GM12892 (cell line): ENCODE results near the gene SLC17A2.

Source experiments
- POLR2A ChIP-seq: IDR thresholded peaks from 2 replicates; pipeline ENCODE4 v1.6.1; 2011; ENCODE audit warnings: low read depth, low read length, control low read depth
- POLR2AphosphoS5 ChIP-seq: IDR thresholded peaks from 2 replicates; pipeline ENCODE4 v1.6.1; 2011; ENCODE audit warnings: low read depth, low read length, control low read depth
- TAF1 ChIP-seq: IDR thresholded peaks from 2 replicates; pipeline ENCODE4 v1.6.1; 2011; ENCODE audit warnings: low read depth, mild to moderate bottlenecking, control low read depth, low read length, borderline replicate concordance

DNA sequence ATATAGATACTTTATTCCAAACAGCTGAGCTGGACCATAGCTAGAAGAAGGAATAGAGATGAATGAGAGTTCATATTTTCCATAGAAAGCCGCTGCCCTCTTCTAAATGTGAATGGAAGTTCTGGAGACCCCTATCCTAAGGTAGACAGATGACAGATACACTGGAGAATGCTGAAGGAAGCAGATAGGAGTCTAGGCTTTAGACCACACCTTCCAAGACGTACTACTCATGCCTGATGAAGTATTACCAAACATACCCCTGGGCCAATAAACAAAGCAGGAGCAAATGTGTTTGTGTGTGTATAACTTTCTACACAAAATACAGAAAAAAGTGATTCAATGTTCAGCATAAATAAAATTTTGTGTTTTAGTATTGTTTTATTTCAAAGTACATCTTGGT, 9.1 kb upstream of the SLC17A2 start:
- no peak for TF ChIP-seq POLR2A
- TF ChIP-seq POLR2AphosphoS5, result no peak
- TF ChIP-seq TAF1, result no peak
